Thyroid gland (tissue), 4 donors: Measurements from ENCODE around the gene OR8B8. TPM values are rescaled to one million over a fixed set of nuclear protein-coding genes. Genes with fewer than 3 reads are reported as not detected.

Experiments used
- DNase-seq, 2 donors: peaks; one replicate each; pipeline ENCODE4 v3.0.0-alpha.2; 2019
- H3K27ac ChIP-seq, 3 donors: fragments of 200-600 bp; sonication (generic); 1 replicate in 2 of 3; 2 replicates in 1 of 3; pipeline ENCODE4 v1.5.1; 2016 to 2019; ENCODE audit warnings: mild to moderate bottlenecking in 1 of 3, moderate library complexity in 1 of 3
- H3K27me3 ChIP-seq: fragments of 200-600 bp; sonication (generic); one replicate; pipeline ENCODE4 v1.5.1; 2019
- H3K36me3 ChIP-seq, 2 donors: fragments of 200-600 bp; sonication (generic); one replicate each; pipeline ENCODE4 v1.5.1; 2016 to 2019
- H3K4me1 ChIP-seq, 2 donors: fragments of 200-600 bp; sonication (generic); one replicate each; pipeline ENCODE4 v1.5.1; 2017 to 2019
- H3K4me3 ChIP-seq, 3 donors: fragments of 200-600 bp; sonication (generic); replicated peaks in 1 of 3; 1 replicate in 2 of 3; 2 replicates in 1 of 3; pipeline ENCODE4 v1.5.1; 2016; ENCODE audit warnings: mild to moderate bottlenecking in 1 of 3
- H3K9me3 ChIP-seq: fragments of 200-600 bp; sonication (generic); one replicate; pipeline ENCODE4 v1.5.1; 2017
- CTCF ChIP-seq, 6 experiments: fragments of 200-600 bp in 3 of 6; fragments of 450-650 bp in 3 of 6; sonication (generic) in 3 of 6; IDR thresholded peaks; one replicate each; pipeline ENCODE4 v1.5.1; 2016 to 2019; ENCODE audit warnings: antibody characterized with exemption in 6 of 6, mild to moderate bottlenecking in 2 of 6, inconsistent platforms in 1 of 6, moderate library complexity in 1 of 6
- POLR2A ChIP-seq, 2 donors: fragments of 450-650 bp; IDR thresholded peaks; one replicate each; pipeline ENCODE4 v1.6.1; 2017; ENCODE audit warnings: antibody characterized with exemption in 2 of 2, mild to moderate bottlenecking in 2 of 2, moderate library complexity in 1 of 2
- WGBS, 2 donors: methylation state at CpG; one replicate each; pipeline ENCODE4 v1.1.5; 2017; 5-methylcytosine and 5-hydroxymethylcytosine counted together
- intact Hi-C: fragments of 100-400 bp; cut with DNase I; formaldehyde crosslinking; loops from one replicate; pipeline ENCODE4 v1.15.1; 2023
- total RNA-seq, 4 donors: library from RNA; depleted of rRNA; stranded (reverse); fragments of >200 nt; gene quantifications; one replicate each; pipeline ENCODE4 v1.2.3, GENCODE V29; 2016

The OR8B8 gene
- total RNA-seq, 4 donors from 2014 or later: not detected

- intact Hi-C loops: no loop called here
- no peaks in the 10 kb centered on the region for H3K27me3 ChIP-seq
- WGBS, 2 donors: 49 to 58% methylated on average over 6 of the region's 6 CpGs
Measured at GRCh38 chr11:124442442-124442841, 3.1 kb downstream of the OR8B8 start.

GRCh38 chr11:124441519-124441918, 4.0 kb downstream of the OR8B8 start:
- no peak for TF ChIP-seq CTCF (IDR thresholded peaks at IDR 0.05)
- no peak for TF ChIP-seq POLR2A (IDR thresholded peaks at IDR 0.05)
- intact Hi-C loops: no loop called here
- Histone ChIP-seq H3K27me3 (no peaks in the 10 kb centered on the region), H3K9me3 (no peaks in the 10 kb centered on the region), H3K36me3 (no peaks in the 10 kb centered on the region), H3K4me1 (no peaks in the 10 kb centered on the region), H3K4me3 (no peak overlapping the region), H3K27ac (no peak overlapping the region)
- no peak for DNase-seq
- WGBS, 2 donors: 86 to 94% methylated on average over 7 of the region's 7 CpGs

More at GRCh38 chr11:124442442-124442841, 3.1 kb downstream of the OR8B8 start:
- H3K9me3 ChIP-seq: no peaks in the 10 kb centered on the region
- TF ChIP-seq POLR2A (IDR thresholded peaks at IDR 0.05) (no peak), CTCF (IDR thresholded peaks at IDR 0.05) (no peak)
- no peak for DNase-seq
- H3K36me3 ChIP-seq: no peaks in the 10 kb centered on the region
- no peak overlapping the region for H3K4me3 ChIP-seq
- no peak overlapping the region for H3K27ac ChIP-seq
- no peaks in the 10 kb centered on the region for H3K4me1 ChIP-seq

- no peaks in the 10 kb centered on the region for H3K27me3 ChIP-seq
- 86 to 89% methylated on average over 5 of the region's 5 CpGs for WGBS, 2 donors
- intact Hi-C loops: no loop called here
- no peak overlapping the region for H3K4me3 ChIP-seq
- H3K9me3 ChIP-seq: no peaks in the 10 kb centered on the region
- DNase-seq: no peak
- H3K4me1 ChIP-seq: no peaks in the 10 kb centered on the region
- no peak for TF ChIP-seq CTCF (IDR thresholded peaks at IDR 0.05)
- no peak for TF ChIP-seq POLR2A (IDR thresholded peaks at IDR 0.05)
- no peaks in the 10 kb centered on the region for H3K36me3 ChIP-seq
- no peak overlapping the region for H3K27ac ChIP-seq
Measured at GRCh38 chr11:124441081-124441480, 4.4 kb downstream of the OR8B8 start.

GRCh38 chr11:124440608-124441007, 4.9 kb downstream of the OR8B8 start:
- Histone ChIP-seq H3K36me3 (no peaks in the 10 kb centered on the region), H3K9me3 (no peaks in the 10 kb centered on the region), H3K27ac (no peak overlapping the region), H3K4me3 (no peak overlapping the region), H3K4me1 (no peaks in the 10 kb centered on the region), H3K27me3 (no peaks in the 10 kb centered on the region)
- no peak for DNase-seq
- 92% methylated on average over 4 of the region's 4 CpGs for WGBS, 2 donors
- TF ChIP-seq POLR2A (IDR thresholded peaks at IDR 0.05) (no peak), CTCF (IDR thresholded peaks at IDR 0.05) (no peak)
- intact Hi-C loops: no loop called here

- no peak overlapping the region for H3K27ac ChIP-seq
- no peak for DNase-seq
- H3K36me3 ChIP-seq: no peaks in the 10 kb centered on the region
- H3K27me3 ChIP-seq: no peaks in the 10 kb centered on the region
- intact Hi-C loops: no loop called here
- H3K4me1 ChIP-seq: no peaks in the 10 kb centered on the region
- WGBS, 2 donors: 86 to 96% methylated on average over 2 of the region's 2 CpGs
- TF ChIP-seq CTCF (IDR thresholded peaks at IDR 0.05) (no peak), POLR2A (IDR thresholded peaks at IDR 0.05) (no peak)
- H3K9me3 ChIP-seq: no peaks in the 10 kb centered on the region
- H3K4me3 ChIP-seq: no peak overlapping the region
Measured at GRCh38 chr11:124434699-124435098, 10.8 kb downstream of the OR8B8 start.
